HepG2 (cell line): ENCODE results near the gene ZNF239. TPM values are rescaled to one million over a fixed set of nuclear protein-coding genes. Genes with fewer than 3 reads are reported as not detected.

Source experiments
- ATAC-seq: fragments of 200-7000 bp; cut with Tn5 transposase; 3 replicates; pipeline ENCODE4 v1.9.1; 2020; ENCODE audit warnings: mild to moderate bottlenecking, moderate library complexity
- BruUV-seq: library from RNA; stranded (reverse); fragments of 400-500 nt; replicated peaks from 2 replicates; lab custom pipeline; 2021; lab: Mats Ljungman, UMichigan
- CTCF ChIA-PET: fragments of 300-600 bp; formaldehyde crosslinking; extraction: SDS; loops from one replicate; lab custom pipeline; 2021; ENCODE audit warnings: low total read pairs, inconsistent platforms, low intra/inter-chr PET ratio; lab: Yijun Ruan, JAX
- POLR2A ChIA-PET: fragments of 350-600 bp; sonication (Branson Sonifier 250); formaldehyde crosslinking; loops from one replicate; lab custom pipeline; 2020; ENCODE audit warnings: antibody characterized with exemption, inconsistent platforms; lab: Yijun Ruan, JAX
- DNase-seq: peaks from one replicate; pipeline ENCODE4 v3.0.0-alpha.2; 2015; ENCODE audit warnings: low spot score
- FAIRE-seq: peaks from 3 replicates; lab custom pipeline; 2011; peaks lifted over from hg19 to GRCh38; lab: Jason Lieb, UNC
- H2AFZ ChIP-seq: one replicate; pipeline ENCODE4 v1.6.1; 2011; ENCODE audit warnings: low read length, inconsistent platforms
- H3K27ac ChIP-seq: fragments of 300-600 bp; 3 replicates; pipeline ENCODE4 v1.8.0; 2011; ENCODE audit warnings: mixed run types, mild to moderate bottlenecking, mixed read lengths, low read length, inconsistent platforms; ENCODE audit not compliant: insufficient read depth; ENCODE audit errors: extremely low read length
- H3K27me3 ChIP-seq, 2 experiments: fragments of 200-600 bp in 1 of 2; 2 replicates in 1 of 2; 3 replicates in 1 of 2; pipeline versions ENCODE4 v1.6.0 to v1.8.0; 2011; ENCODE audit warnings: low read length in 2 of 2, mild to moderate bottlenecking in 2 of 2, moderate library complexity in 2 of 2, inconsistent platforms in 1 of 2; ENCODE audit not compliant: insufficient read depth in 2 of 2, control insufficient read depth in 1 of 2
- H3K36me3 ChIP-seq, 2 experiments: fragments of 200-600 bp in 1 of 2; replicated peaks in 1 of 2; 2 replicates in 1 of 2; 3 replicates in 1 of 2; pipeline versions ENCODE4 v1.5.1 to v1.8.0; 2011; ENCODE audit warnings: low read length in 2 of 2, inconsistent platforms in 1 of 2; ENCODE audit not compliant: insufficient read depth in 2 of 2, control insufficient read depth in 1 of 2
- H3K4me1 ChIP-seq: 2 replicates; pipeline ENCODE4 v1.5.1; 2012; ENCODE audit warnings: low read length, inconsistent platforms; ENCODE audit not compliant: insufficient read depth
- H3K4me2 ChIP-seq: 2 replicates; pipeline ENCODE4 v1.6.0; 2011; ENCODE audit warnings: low read depth, low read length, inconsistent platforms
- H3K4me3 ChIP-seq, 3 experiments: fragments of 200-600 bp in 1 of 3; sonication (generic), shearing (Covaris generic) in 1 of 3; replicated peaks in 1 of 3; 2 replicates each; pipeline ENCODE4 v1.5.1; 2011 to 2016; ENCODE audit warnings: low read length in 3 of 3, inconsistent platforms in 2 of 3, low read depth in 2 of 3, mild to moderate bottlenecking in 2 of 3, control low read depth in 1 of 3, mixed read lengths in 1 of 3; ENCODE audit not compliant: insufficient read depth in 1 of 3
- H3K79me2 ChIP-seq: one replicate; pipeline ENCODE4 v1.6.1; 2011; ENCODE audit warnings: low read length, inconsistent platforms; ENCODE audit not compliant: insufficient read depth
- H3K9ac ChIP-seq: 2 replicates; pipeline ENCODE4 v1.6.0; 2011; ENCODE audit warnings: mild to moderate bottlenecking, low read depth, low read length, inconsistent platforms; ENCODE audit not compliant: insufficient read depth
- H3K9me3 ChIP-seq: 2 replicates; pipeline ENCODE4 v1.5.1; 2012; ENCODE audit warnings: mild to moderate bottlenecking, low read length
- H4K20me1 ChIP-seq: 2 replicates; pipeline ENCODE4 v1.6.0; 2011; ENCODE audit warnings: inconsistent platforms, mild to moderate bottlenecking, low read length, moderate library complexity; ENCODE audit not compliant: insufficient read depth
- ATF2 ChIP-seq: sonication (generic); formaldehyde crosslinking; IDR thresholded peaks from 2 replicates; pipeline ENCODE4 v1.4.0; 2020; ENCODE audit warnings: missing genetic modification reagents
- CBX5 ChIP-seq: sonication (generic); formaldehyde crosslinking; IDR thresholded peaks from 2 replicates; pipeline ENCODE4 v1.4.0; 2020; ENCODE audit warnings: missing genetic modification reagents, borderline replicate concordance
- CREBL2 ChIP-seq: sonication (generic); formaldehyde crosslinking; IDR thresholded peaks from 2 replicates; pipeline ENCODE4 v1.8.1; 2023; ENCODE audit warnings: missing genetic modification reagents, mild to moderate bottlenecking, borderline replicate concordance
- GABPB1 ChIP-seq: IDR thresholded peaks from 2 replicates; pipeline ENCODE4 v1.6.1; 2016; ENCODE audit warnings: mild to moderate bottlenecking, missing genetic modification reagents, moderate library complexity, missing compliant biosample characterization
- GATA4 ChIP-seq: sonication (generic); IDR thresholded peaks from 2 replicates; pipeline ENCODE4 v1.6.1; 2016; ENCODE audit warnings: antibody characterized with exemption, low read depth, borderline replicate concordance
- KLF11 ChIP-seq: IDR thresholded peaks from 2 replicates; pipeline ENCODE4 v1.6.1; 2016; ENCODE audit warnings: missing compliant biosample characterization
- MTA1 ChIP-seq: sonication (generic); formaldehyde crosslinking; IDR thresholded peaks from 2 replicates; pipeline ENCODE4 v1.4.0; 2020; ENCODE audit warnings: missing genetic modification reagents, mild to moderate bottlenecking, borderline replicate concordance
- NBN ChIP-seq: fragments of 450-650 bp; conservative IDR thresholded peaks from 2 replicates; pipeline ENCODE4 v1.6.1; 2017
- PHF5A ChIP-seq: IDR thresholded peaks from one replicate; pipeline ENCODE4 v1.6.1; 2018; ENCODE audit warnings: low read depth, missing genetic modification reagents; ENCODE audit not compliant: unreplicated experiment
- PLRG1 ChIP-seq: fragments of 450-650 bp; conservative IDR thresholded peaks from 2 replicates; pipeline ENCODE4 v1.6.1; 2016
- SALL2 ChIP-seq: sonication (generic); formaldehyde crosslinking; IDR thresholded peaks from 2 replicates; pipeline ENCODE4 v1.8.1; 2023; ENCODE audit warnings: mild to moderate bottlenecking, missing genetic modification reagents, inconsistent platforms
- ZNF264 ChIP-seq: sonication (generic); formaldehyde crosslinking; IDR thresholded peaks from 2 replicates; pipeline ENCODE4 v1.4.0; 2020; ENCODE audit warnings: missing genetic modification reagents
- ZNF280B ChIP-seq: sonication (generic); formaldehyde crosslinking; IDR thresholded peaks from 2 replicates; pipeline ENCODE4 v1.5.0; 2020; ENCODE audit warnings: missing genetic modification reagents, mild to moderate bottlenecking, borderline replicate concordance
- ZNF335 ChIP-seq: sonication (generic); formaldehyde crosslinking; IDR thresholded peaks from 2 replicates; pipeline ENCODE4 v1.4.0; 2020; ENCODE audit warnings: missing genetic modification reagents
- ZNF569 ChIP-seq: sonication (generic); formaldehyde crosslinking; IDR thresholded peaks from 2 replicates; pipeline ENCODE4 v1.5.0; 2020; ENCODE audit warnings: mild to moderate bottlenecking, missing genetic modification reagents, moderate library complexity, borderline replicate concordance
- ZNF577 ChIP-seq: sonication (generic); formaldehyde crosslinking; IDR thresholded peaks from 2 replicates; pipeline ENCODE4 v1.4.0; 2020; ENCODE audit warnings: mild to moderate bottlenecking, low read depth, missing genetic modification reagents, borderline replicate concordance
- ZNF7 ChIP-seq: IDR thresholded peaks from 2 replicates; pipeline ENCODE4 v1.6.1; 2016; ENCODE audit warnings: missing biosample characterization, missing genetic modification reagents
- ZNF766 ChIP-seq: sonication (generic); formaldehyde crosslinking; IDR thresholded peaks from 2 replicates; pipeline ENCODE4 v1.5.0; 2020; ENCODE audit warnings: missing genetic modification reagents, borderline replicate concordance
- ZNF816 ChIP-seq: sonication (generic); formaldehyde crosslinking; IDR thresholded peaks from 2 replicates; pipeline ENCODE4 v1.8.0; 2022; ENCODE audit warnings: missing genetic modification reagents, mild to moderate bottlenecking, borderline replicate concordance
- ZSCAN31 ChIP-seq: sonication (generic); formaldehyde crosslinking; IDR thresholded peaks from 2 replicates; pipeline ENCODE4 v1.5.0; 2020; ENCODE audit warnings: low read depth, mild to moderate bottlenecking, missing genetic modification reagents
- in situ Hi-C: cut with HindIII; loops from 2 replicates; pipeline ENCODE4 v1.10.0; 2017; ENCODE audit warnings: low pct_unique_long_range_greater_than_20kb; ENCODE audit not compliant: extremely low pct_ligation_motif_present
- intact Hi-C: fragments of 100-400 bp; cut with micrococcal nuclease; formaldehyde crosslinking; loops from one replicate; pipeline ENCODE4 v1.10.0; 2022; ENCODE audit not compliant: unreplicated experiment
- polyA plus RNA-seq, 8 experiments: library from polyadenylated mRNA; depleted of rRNA in 3 of 8; stranded (reverse) in 7 of 8; unstranded in 1 of 8; fragments of >200 nt; fragmentation: Illumina TruSeq in 4 of 8; extraction: Trizol in 4 of 8; gene quantifications; 2 replicates each; pipeline versions ENCODE4 v1.2.1 to v1.2.3, GENCODE V29; 2011 to 2016; ENCODE audit warnings: low read depth in 4 of 8, missing spikeins in 1 of 8, mixed read lengths in 1 of 8; ENCODE audit not compliant: insufficient read depth in 1 of 8
- total RNA-seq, 5 experiments: library from RNA; depleted of rRNA; stranded (reverse); fragments of >200 nt; fragmentation: Illumina TruSeq; extraction: Trizol; gene quantifications; 2 replicates each; pipeline ENCODE4 v1.2.3, GENCODE V29; 2016; ENCODE audit warnings: low read depth in 1 of 5

ZNF239 gene
- total and polyA plus RNA-seq, 2 of the 13 experiments (the other 11 are each of a cell fraction or from before 2014, with no cell fraction given): 0.05 TPM; not detected in 1

GRCh38 chr10:43610636-43611035, 36.2 kb upstream of the ZNF239 start:
- no TSS peak for BruUV-seq
- H3K79me2 ChIP-seq: no peaks in the 10 kb centered on the region
- no peak overlapping the region for H3K4me2 ChIP-seq
- no peaks in the 10 kb centered on the region for H3K36me3 ChIP-seq
- intact Hi-C loops: no loop called here
- TF ChIP-seq ZNF816 (CRISPR knock-in tag): no peak
- TF ChIP-seq ZNF569: no peak
- no peak for TF ChIP-seq ZNF335 (CRISPR knock-in tag)
- no peak for TF ChIP-seq ZNF766 (CRISPR knock-in tag)
- no peak for TF ChIP-seq CBX5
- no peak for TF ChIP-seq ZSCAN31 (CRISPR knock-in tag)
- TF ChIP-seq ZNF7: no peak
- no peak for TF ChIP-seq KLF11 (CRISPR knock-in tag)
- no peak for TF ChIP-seq GATA4
- TF ChIP-seq NBN: no peak
- TF ChIP-seq PHF5A: no peak
- TF ChIP-seq ZNF577 (CRISPR knock-in tag): no peak
- no peak for TF ChIP-seq ZNF264 (CRISPR knock-in tag)
- no peak for TF ChIP-seq ZNF280B (CRISPR knock-in tag)
- TF ChIP-seq MTA1 (CRISPR knock-in tag): no peak
- no peak for TF ChIP-seq SALL2 (CRISPR knock-in tag)
- no peak for TF ChIP-seq GABPB1 (CRISPR knock-in tag)
- no peak for TF ChIP-seq CREBL2 (CRISPR knock-in tag)
- TF ChIP-seq ATF2: no peak
- TF ChIP-seq PLRG1: no peak
- FAIRE-seq (no peak), DNase-seq (no peak), ATAC-seq (no peak)
- peaks cover 7% of the 10 kb centered on the region for H3K4me1 ChIP-seq
- no peaks in the 10 kb centered on the region for H3K27me3 ChIP-seq
- H4K20me1 ChIP-seq: no peaks in the 10 kb centered on the region
- ChIA-PET CTCF (no interaction called here), POLR2A (no interaction called here)
- in situ Hi-C loops: no loop called here
- H3K9me3 ChIP-seq: peaks cover 2% of the 10 kb centered on the region; the same call in 1 of the 2 replicates
- no peak overlapping the region for H3K4me3 ChIP-seq
- no peak overlapping the region for H3K9ac ChIP-seq
- no peak overlapping the region for H3K27ac ChIP-seq
- no peak overlapping the region for H2AFZ ChIP-seq
